Endodermal cell (in vitro differentiated cells): ENCODE measurements around the gene CACHD1. TPM values are rescaled to one million over a fixed set of nuclear protein-coding genes. Genes with fewer than 3 reads are reported as not detected.

ENCODE experiments used
- DNase-seq: peaks from one replicate; pipeline ENCODE4 v3.0.0-alpha.2; 2017
- H3K27ac ChIP-seq: 2 replicates; pipeline ENCODE4 v1.5.1; 2013; ENCODE audit warnings: mild to moderate bottlenecking, low read depth, low read length, moderate library complexity
- H3K27me3 ChIP-seq: 2 replicates; pipeline ENCODE4 v1.6.1; 2013; ENCODE audit warnings: mild to moderate bottlenecking, low read length, moderate library complexity; ENCODE audit not compliant: insufficient read depth, control insufficient read depth, poor library complexity, severe bottlenecking
- H3K36me3 ChIP-seq: 2 replicates; pipeline ENCODE4 v1.7.0; 2013; ENCODE audit warnings: mild to moderate bottlenecking, low read length, moderate library complexity; ENCODE audit not compliant: control insufficient read depth, insufficient read depth
- H3K4me1 ChIP-seq: one replicate; pipeline ENCODE4 v1.7.0; 2013; ENCODE audit warnings: low read length; ENCODE audit not compliant: control insufficient read depth, insufficient read depth
- H3K4me3 ChIP-seq: 2 replicates; pipeline ENCODE4 v1.5.1; 2013; ENCODE audit warnings: mild to moderate bottlenecking, low read length, moderate library complexity
- H3K9ac ChIP-seq: 2 replicates; pipeline ENCODE4 v1.6.1; 2013; ENCODE audit warnings: mild to moderate bottlenecking, low read length, moderate library complexity; ENCODE audit not compliant: poor library complexity, severe bottlenecking; ENCODE audit errors: extremely low read depth
- H3K9me3 ChIP-seq: 2 replicates; pipeline ENCODE4 v1.6.1; 2013; ENCODE audit warnings: mild to moderate bottlenecking, low read length, moderate library complexity; ENCODE audit not compliant: control insufficient read depth
- H3K27ac Mint-ChIP-seq: 2 replicates; pipeline ENCODE4 v1.8.0; 2020; ENCODE audit warnings: mixed read lengths
- H3K27me3 Mint-ChIP-seq: 2 replicates; pipeline ENCODE4 v1.8.0; 2021; ENCODE audit warnings: mild to moderate bottlenecking, mixed read lengths; ENCODE audit not compliant: insufficient read depth
- H3K36me3 Mint-ChIP-seq: 2 replicates; pipeline ENCODE4 v1.8.0; 2020; ENCODE audit warnings: low read depth, mixed read lengths
- H3K4me1 Mint-ChIP-seq: 2 replicates; pipeline ENCODE4 v1.8.0; 2020; ENCODE audit warnings: mixed read lengths
- H3K4me3 Mint-ChIP-seq: 2 replicates; pipeline ENCODE4 v1.8.0; 2020; ENCODE audit warnings: mild to moderate bottlenecking, moderate library complexity, mixed read lengths
- H3K9me3 Mint-ChIP-seq: 2 replicates; pipeline ENCODE4 v1.8.0; 2020; ENCODE audit warnings: mild to moderate bottlenecking, mixed read lengths
- WGBS, 2 experiments: methylation state at CpG; one replicate each; pipeline versions ENCODE4 v1.1.5 to v1.1.7; 2013; ENCODE audit warnings: missing lambda C conversion rate in 2 of 2, mixed read lengths in 1 of 2; ENCODE audit not compliant: insufficient coverage in 1 of 2, insufficient read length in 1 of 2; 5-methylcytosine and 5-hydroxymethylcytosine counted together
- total RNA-seq, 2 donors: library from RNA; stranded (reverse); fragmentation: NEBNext Ultra II Directional in 1 of 2; extraction: Animal tissue kit (Norgen Biotek cat#: 25700) in 1 of 2; gene quantifications; 2 replicates in 1 of 2; 3 replicates in 1 of 2; pipeline ENCODE4 v1.2.1, GENCODE V29; 2021
- TF ChIP-seq, protein P1 (sequence below): fragments of 200-600 bp; sonication (generic); conservative IDR thresholded peaks from 2 replicates; pipeline ENCODE4 v1.5.0; 2021; ENCODE audit warnings: antibody characterized with exemption, mild to moderate bottlenecking

CACHD1 gene
- total RNA-seq, 2 donors from 2014 or later, result 29.2 to 40.7 TPM

DNA sequence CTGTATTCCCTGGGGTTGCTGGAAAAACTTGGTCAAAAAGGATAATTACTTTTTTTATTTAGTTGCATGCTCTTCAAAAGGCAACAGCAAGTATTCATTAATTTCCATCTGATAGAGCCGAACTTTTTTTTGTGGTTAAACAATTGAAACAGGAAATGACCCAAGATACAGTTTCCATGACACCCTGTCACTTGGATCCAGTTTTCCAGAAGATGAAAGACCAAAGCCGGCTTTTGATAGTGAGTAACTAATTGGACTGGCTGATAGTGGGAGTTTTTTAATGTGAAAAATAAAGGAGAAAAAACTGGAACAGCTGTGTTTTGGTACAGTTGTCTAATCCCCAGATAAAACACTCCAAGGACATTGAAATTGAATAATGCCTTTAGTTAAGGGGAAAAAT lies 33.0 kb downstream of the CACHD1 start:
- H3K9ac ChIP-seq, result no peak overlapping the region
- H3K4me3 ChIP-seq, result no peak overlapping the region
- 66 to 91% methylated on average over 2 of the region's 2 CpGs for WGBS, 2 experiments
- H3K27me3 ChIP-seq, result peaks cover 11% of the 10 kb centered on the region
- DNase-seq, result no peak
- peaks cover 6% of the 10 kb centered on the region for H3K4me1 ChIP-seq
- Mint-ChIP-seq H3K27ac (no peak overlapping the region), H3K9me3 (no peaks in the 10 kb centered on the region), H3K4me1 (peaks cover 54% of the 10 kb centered on the region), H3K27me3 (peaks cover 13% of the 10 kb centered on the region), H3K4me3 (no peak overlapping the region), H3K36me3 (peaks cover 7% of the 10 kb centered on the region)
- H3K27ac ChIP-seq, result no peak overlapping the region
- H3K36me3 ChIP-seq, result no peaks in the 10 kb centered on the region
- no peaks in the 10 kb centered on the region for H3K9me3 ChIP-seq
- TF ChIP-seq, protein P1, sequence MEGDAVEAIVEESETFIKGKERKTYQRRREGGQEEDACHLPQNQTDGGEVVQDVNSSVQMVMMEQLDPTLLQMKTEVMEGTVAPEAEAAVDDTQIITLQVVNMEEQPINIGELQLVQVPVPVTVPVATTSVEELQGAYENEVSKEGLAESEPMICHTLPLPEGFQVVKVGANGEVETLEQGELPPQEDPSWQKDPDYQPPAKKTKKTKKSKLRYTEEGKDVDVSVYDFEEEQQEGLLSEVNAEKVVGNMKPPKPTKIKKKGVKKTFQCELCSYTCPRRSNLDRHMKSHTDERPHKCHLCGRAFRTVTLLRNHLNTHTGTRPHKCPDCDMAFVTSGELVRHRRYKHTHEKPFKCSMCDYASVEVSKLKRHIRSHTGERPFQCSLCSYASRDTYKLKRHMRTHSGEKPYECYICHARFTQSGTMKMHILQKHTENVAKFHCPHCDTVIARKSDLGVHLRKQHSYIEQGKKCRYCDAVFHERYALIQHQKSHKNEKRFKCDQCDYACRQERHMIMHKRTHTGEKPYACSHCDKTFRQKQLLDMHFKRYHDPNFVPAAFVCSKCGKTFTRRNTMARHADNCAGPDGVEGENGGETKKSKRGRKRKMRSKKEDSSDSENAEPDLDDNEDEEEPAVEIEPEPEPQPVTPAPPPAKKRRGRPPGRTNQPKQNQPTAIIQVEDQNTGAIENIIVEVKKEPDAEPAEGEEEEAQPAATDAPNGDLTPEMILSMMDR, result no peak

DNA sequence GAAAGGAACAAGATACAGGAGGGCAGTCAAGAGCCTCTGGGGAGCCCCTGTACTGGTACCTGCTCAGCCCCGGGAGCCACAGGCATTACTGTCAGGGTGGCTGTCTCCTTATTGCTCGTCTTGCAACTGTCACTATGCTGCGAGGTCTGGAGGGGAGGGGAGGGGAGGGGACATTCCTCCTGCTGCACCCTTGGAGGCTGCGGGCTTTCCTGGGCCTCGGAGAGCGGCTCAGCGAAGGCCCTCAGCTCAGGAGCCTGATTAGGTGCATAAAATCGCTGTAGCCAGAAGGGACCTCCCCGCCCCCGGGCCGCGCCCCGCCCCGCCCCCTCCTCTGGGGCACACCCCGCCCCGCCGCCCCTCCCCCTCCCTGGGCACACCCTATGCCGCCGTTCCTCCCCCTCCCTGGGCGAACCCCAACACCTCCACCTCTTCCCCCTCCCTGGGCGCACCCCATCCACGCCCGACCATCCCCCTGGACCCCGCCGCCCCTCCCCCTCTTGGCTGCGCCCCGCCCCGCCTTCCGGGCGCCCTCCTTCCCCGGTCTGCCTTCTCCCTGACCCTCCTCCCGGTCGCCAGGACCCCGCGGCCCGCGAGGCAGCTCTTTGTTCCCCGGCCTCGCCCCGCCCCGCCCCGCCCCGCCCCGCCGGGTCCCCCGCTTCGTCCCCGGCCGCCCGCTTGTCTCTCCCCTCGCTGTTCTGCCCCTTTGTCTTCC lies 35.5 kb downstream of the CACHD1 start:
- Mint-ChIP-seq H3K4me1 (peaks cover 76% of the 10 kb centered on the region), H3K4me3 (peak overlapping the region; percentile 63), H3K27ac (peak overlapping the region; percentile 94), H3K27me3 (peaks cover 3% of the 10 kb centered on the region), H3K9me3 (no peaks in the 10 kb centered on the region), H3K36me3 (no peaks in the 10 kb centered on the region)
- TF ChIP-seq, protein P1, result no peak
- WGBS, 2 experiments, result 8% methylated on average over 26 of the region's 51 CpGs; no CpG with 5 or more reads in 1 of the 2 experiments
- Histone ChIP-seq H3K4me3 (peak overlapping the region; percentile 63), H3K9me3 (no peaks in the 10 kb centered on the region), H3K36me3 (no peaks in the 10 kb centered on the region), H3K27me3 (no peaks in the 10 kb centered on the region), H3K9ac (peak overlapping the region; percentile 48), H3K27ac (peak overlapping the region; percentile 88), H3K4me1 (peaks cover 14% of the 10 kb centered on the region)
- DNase-seq, result peak; percentile 94

DNA sequence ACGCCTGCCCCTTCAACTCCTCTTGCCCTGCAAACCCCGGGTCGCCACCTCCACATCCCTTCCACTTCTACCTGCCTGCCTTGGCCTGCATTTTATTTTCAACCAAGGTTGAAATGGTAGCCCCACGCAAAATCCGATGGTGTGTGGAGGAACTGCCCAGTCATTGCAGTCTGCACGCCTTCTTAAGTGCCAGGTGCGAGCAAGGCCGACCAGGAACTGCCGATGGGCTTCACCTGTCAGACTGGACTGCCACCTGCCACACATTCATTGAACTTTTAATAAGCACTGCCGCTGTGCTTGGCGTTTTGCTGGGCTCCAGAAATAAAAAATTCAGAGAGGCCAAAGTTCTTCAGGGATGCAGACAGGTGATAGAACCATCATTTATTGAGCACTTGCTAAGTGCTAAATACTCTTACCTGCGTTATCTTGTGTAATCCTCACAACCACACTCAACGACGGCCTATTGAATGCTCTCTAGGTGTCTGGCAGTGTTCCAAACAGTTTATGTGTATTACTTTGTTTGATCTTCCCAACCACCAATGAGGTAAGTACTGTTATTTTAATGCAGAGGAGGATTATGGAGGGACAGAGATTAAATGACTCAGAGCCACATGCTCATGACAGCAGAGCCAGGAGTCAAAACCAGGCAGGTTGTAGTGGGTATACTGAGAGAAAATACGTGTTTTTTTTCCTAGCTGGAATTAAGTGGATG lies 36.2 kb downstream of the CACHD1 start:
- no peaks in the 10 kb centered on the region for H3K27me3 ChIP-seq
- H3K4me1 Mint-ChIP-seq, result peaks cover 82% of the 10 kb centered on the region
- peak overlapping the region; percentile 94 for H3K27ac Mint-ChIP-seq
- TF ChIP-seq, protein P1, result no peak
- H3K36me3 ChIP-seq, result no peaks in the 10 kb centered on the region
- peak overlapping the region; percentile 63 for H3K4me3 Mint-ChIP-seq
- peak overlapping the region; percentile 88 for H3K27ac ChIP-seq
- DNase-seq, result no peak
- peaks cover 14% of the 10 kb centered on the region for H3K4me1 ChIP-seq
- H3K9me3 Mint-ChIP-seq, result no peaks in the 10 kb centered on the region
- peak overlapping the region; percentile 66 for H3K4me3 ChIP-seq
- peaks cover 3% of the 10 kb centered on the region for H3K27me3 Mint-ChIP-seq
- H3K9ac ChIP-seq, result peak overlapping the region; percentile 48
- no peaks in the 10 kb centered on the region for H3K9me3 ChIP-seq
- H3K36me3 Mint-ChIP-seq, result no peaks in the 10 kb centered on the region
- 36 to 60% methylated on average over 7 to 15 of the region's 15 CpGs for WGBS, 2 experiments
